A673 (cell line): ENCODE data around the gene POLE. TPM values are rescaled to one million over a fixed set of nuclear protein-coding genes. Genes with fewer than 3 reads are reported as not detected.

Source experiments
- BruUV-seq: library from RNA; stranded (reverse); fragments of 400-500 nt; replicated peaks from 2 replicates; lab custom pipeline; 2021; lab: Mats Ljungman, UMichigan
- CTCF ChIA-PET: fragments of 300-600 bp; sonication (Branson Sonifier 250); formaldehyde crosslinking; loops from one replicate; lab custom pipeline; 2022; ENCODE audit warnings: antibody characterized with exemption; lab: Charles Lee
- POLR2A ChIA-PET: fragments of 300-600 bp; sonication (Branson Sonifier 250); formaldehyde crosslinking; loops from one replicate; lab custom pipeline; 2022; ENCODE audit warnings: antibody characterized with exemption; ENCODE audit not compliant: low non-redundant PET; lab: Charles Lee
- DNase-seq: peaks from one replicate; pipeline ENCODE4 v3.0.0-alpha.2; 2015; ENCODE audit warnings: low spot score
- H3K27ac ChIP-seq: fragments of 200-600 bp; sonication (generic); 2 replicates; pipeline ENCODE4 v1.5.1; 2016; ENCODE audit warnings: mixed run types, low read depth, mild to moderate bottlenecking, mixed read lengths, antibody characterized with exemption, low read length; ENCODE audit not compliant: poor library complexity, severe bottlenecking
- H3K27me3 ChIP-seq: fragments of 200-600 bp; sonication (generic); replicated peaks from 2 replicates; pipeline ENCODE4 v1.6.1; 2017; ENCODE audit warnings: mixed run types, low read depth, mild to moderate bottlenecking, mixed read lengths, antibody characterized with exemption, low read length; ENCODE audit not compliant: insufficient read depth, poor library complexity
- H3K36me3 ChIP-seq: fragments of 200-600 bp; sonication (generic); 2 replicates; pipeline ENCODE4 v1.6.1; 2016; ENCODE audit warnings: mixed run types, mild to moderate bottlenecking, mixed read lengths, antibody characterized with exemption, low read length; ENCODE audit not compliant: insufficient read depth, poor library complexity, severe bottlenecking
- H3K4me1 ChIP-seq: fragments of 200-600 bp; sonication (generic); 2 replicates; pipeline ENCODE4 v1.6.1; 2017; ENCODE audit warnings: mixed run types, mild to moderate bottlenecking, mixed read lengths, antibody characterized with exemption, low read length; ENCODE audit not compliant: insufficient read depth, poor library complexity, severe bottlenecking
- H3K4me3 ChIP-seq: fragments of 200-600 bp; sonication (generic); 2 replicates; pipeline ENCODE4 v1.5.1; 2016; ENCODE audit warnings: low read depth, mixed run types, mild to moderate bottlenecking, mixed read lengths, low read length; ENCODE audit not compliant: poor library complexity, severe bottlenecking
- H3K9me3 ChIP-seq: fragments of 200-600 bp; sonication (generic); 2 replicates; pipeline ENCODE4 v1.6.1; 2016; ENCODE audit warnings: mixed run types, low read depth, mild to moderate bottlenecking, mixed read lengths, antibody characterized with exemption, low read length; ENCODE audit not compliant: poor library complexity, severe bottlenecking
- CTCF ChIP-seq: fragments of 300-800, 200-600 bp; sonication (generic); conservative IDR thresholded peaks from 2 replicates; pipeline ENCODE4 v1.5.1; 2017; ENCODE audit warnings: low read depth, mild to moderate bottlenecking, antibody characterized with exemption, low read length, moderate library complexity, mixed read lengths
- EZH2 ChIP-seq: fragments of 200-600 bp; sonication (generic); IDR thresholded peaks from 2 replicates; pipeline ENCODE4 v1.6.1; 2017; ENCODE audit warnings: borderline replicate concordance, low read depth, mild to moderate bottlenecking, mixed read lengths, antibody characterized with exemption, low read length; ENCODE audit not compliant: poor library complexity, severe bottlenecking
- intact Hi-C: fragments of 100-400 bp; cut with micrococcal nuclease; formaldehyde crosslinking; loops from one replicate; pipeline ENCODE4 v1.10.0; 2022; ENCODE audit not compliant: unreplicated experiment
- total RNA-seq: library from RNA; stranded (reverse); gene quantifications from 2 replicates; pipeline ENCODE4 v1.2.3, GENCODE V29; 2021

The POLE gene
- total RNA-seq, 1 experiment from 2014 or later, result 239 TPM

- Histone ChIP-seq H3K4me3 (no peak overlapping the region), H3K9me3 (no peaks in the 10 kb centered on the region), H3K27me3 (no peaks in the 10 kb centered on the region), H3K27ac (no peak overlapping the region), H3K4me1 (no peaks in the 10 kb centered on the region), H3K36me3 (peaks cover 97% of the 10 kb centered on the region)
- ChIA-PET POLR2A (no interaction called here), CTCF (no interaction called here)
- intact Hi-C loops, result no loop called here
- DNase-seq, result peak; percentile 28
- TF ChIP-seq EZH2 (no peak), CTCF (no peak)
- BruUV-seq, result no TSS peak
Observed at GRCh38 chr12:132657004-132657727, 30.0 kb downstream of the POLE start.

- H3K4me3 ChIP-seq, result no peak overlapping the region
- H3K4me1 ChIP-seq, result no peaks in the 10 kb centered on the region
- ChIA-PET POLR2A (no interaction called here), CTCF (no interaction called here)
- no peak overlapping the region for H3K27ac ChIP-seq
- TF ChIP-seq CTCF, result no peak
- TF ChIP-seq EZH2, result no peak
- intact Hi-C loops, result no loop called here
- peaks cover 98% of the 10 kb centered on the region for H3K36me3 ChIP-seq
- TSS peak; percentile 9 for BruUV-seq
- H3K9me3 ChIP-seq, result no peaks in the 10 kb centered on the region
- no peaks in the 10 kb centered on the region for H3K27me3 ChIP-seq
- no peak for DNase-seq
Observed at GRCh38 chr12:132653567-132654290, 33.4 kb downstream of the POLE start.

GRCh38 chr12:132651444-132652100, 35.6 kb downstream of the POLE start:
- BruUV-seq, result no TSS peak
- peaks cover 95% of the 10 kb centered on the region for H3K36me3 ChIP-seq
- no peaks in the 10 kb centered on the region for H3K27me3 ChIP-seq
- ChIA-PET CTCF (no interaction called here), POLR2A (no interaction called here)
- intact Hi-C loops, result no loop called here
- H3K4me3 ChIP-seq, result no peak overlapping the region
- no peak overlapping the region for H3K27ac ChIP-seq
- H3K4me1 ChIP-seq, result no peaks in the 10 kb centered on the region
- TF ChIP-seq EZH2 (no peak), CTCF (no peak)
- DNase-seq, result no peak
- H3K9me3 ChIP-seq, result no peaks in the 10 kb centered on the region
